Ishikawa (cell line): ENCODE results near the gene SETBP1.

ENCODE experiments used
- CEBPB ChIP-seq: IDR thresholded peaks from 2 replicates; pipeline ENCODE4 v1.6.1; 2012
- CREB1 ChIP-seq: IDR thresholded peaks from 2 replicates; pipeline ENCODE4 v1.6.1; 2012; ENCODE audit warnings: low read depth
- EGR1 ChIP-seq: IDR thresholded peaks from 2 replicates; pipeline ENCODE4 v1.6.1; 2012
- EP300 ChIP-seq: IDR thresholded peaks from 2 replicates; pipeline ENCODE4 v1.6.1; 2012; ENCODE audit warnings: borderline replicate concordance
- FOXM1 ChIP-seq: IDR thresholded peaks from 2 replicates; pipeline ENCODE4 v1.6.1; 2012; ENCODE audit warnings: low read depth, borderline replicate concordance
- NFIC ChIP-seq: IDR thresholded peaks from 2 replicates; pipeline ENCODE4 v1.6.1; 2012
- RAD21 ChIP-seq: IDR thresholded peaks from 2 replicates; pipeline ENCODE4 v1.6.1; 2012; ENCODE audit warnings: low read depth
- TAF1 ChIP-seq: IDR thresholded peaks from 2 replicates; pipeline ENCODE4 v1.6.1; 2012; ENCODE audit warnings: low read depth, mild to moderate bottlenecking
- TCF12 ChIP-seq: IDR thresholded peaks from 2 replicates; pipeline ENCODE4 v1.6.1; 2012; ENCODE audit warnings: low read depth
- TEAD4 ChIP-seq: IDR thresholded peaks from 2 replicates; pipeline ENCODE4 v1.6.1; 2012
- YY1 ChIP-seq: IDR thresholded peaks from 2 replicates; pipeline ENCODE4 v1.6.1; 2012; ENCODE audit warnings: low read depth
- ZBTB7A ChIP-seq: IDR thresholded peaks from 2 replicates; pipeline ENCODE4 v1.6.1; 2012; ENCODE audit warnings: low read depth
- TF ChIP-seq, protein P1 (sequence below): IDR thresholded peaks from 2 replicates; pipeline ENCODE4 v1.6.1; 2012; ENCODE audit warnings: low read depth, mild to moderate bottlenecking
- TF ChIP-seq, protein P2 (sequence below): IDR thresholded peaks from 2 replicates; pipeline ENCODE4 v1.6.1; 2012
- TF ChIP-seq, protein P3 (sequence below): IDR thresholded peaks from 2 replicates; pipeline ENCODE4 v1.6.1; 2012

The SETBP1 gene

DNA sequence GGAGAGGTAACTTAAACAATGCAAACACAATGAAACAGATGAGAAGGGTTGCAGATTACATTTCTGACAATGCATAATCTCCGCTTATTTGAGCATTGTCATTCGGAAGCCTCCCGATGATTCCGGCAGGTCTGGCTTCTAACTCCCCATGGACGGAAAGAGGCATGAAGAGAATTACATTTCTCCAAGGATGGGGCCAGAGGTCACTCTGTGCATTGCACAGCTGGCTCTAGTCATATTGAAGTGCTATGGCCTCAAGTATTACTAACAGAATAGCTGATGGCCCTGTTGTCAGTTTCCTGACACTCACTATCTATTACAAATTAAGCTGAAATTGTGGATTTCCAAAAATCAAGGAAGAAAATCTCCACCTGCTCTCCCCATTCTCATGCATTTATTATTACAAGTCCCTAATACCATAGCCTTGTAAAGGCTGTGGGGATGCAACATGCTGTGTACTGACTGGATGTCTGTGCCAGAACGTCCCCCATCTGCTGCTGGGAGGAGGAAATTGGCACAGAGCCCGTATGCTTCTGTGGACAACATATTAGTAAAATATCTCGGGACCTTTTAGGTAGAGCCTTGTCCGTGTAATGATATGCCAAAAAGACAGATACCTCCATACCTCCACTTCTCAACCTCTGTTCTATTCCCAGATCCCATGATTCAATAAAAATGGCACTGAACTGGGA lies 168.1 kb downstream of the SETBP1 start:
- TF ChIP-seq CREB1 (no peak), EGR1 (no peak), ZBTB7A (no peak), YY1 (no peak)

DNA sequence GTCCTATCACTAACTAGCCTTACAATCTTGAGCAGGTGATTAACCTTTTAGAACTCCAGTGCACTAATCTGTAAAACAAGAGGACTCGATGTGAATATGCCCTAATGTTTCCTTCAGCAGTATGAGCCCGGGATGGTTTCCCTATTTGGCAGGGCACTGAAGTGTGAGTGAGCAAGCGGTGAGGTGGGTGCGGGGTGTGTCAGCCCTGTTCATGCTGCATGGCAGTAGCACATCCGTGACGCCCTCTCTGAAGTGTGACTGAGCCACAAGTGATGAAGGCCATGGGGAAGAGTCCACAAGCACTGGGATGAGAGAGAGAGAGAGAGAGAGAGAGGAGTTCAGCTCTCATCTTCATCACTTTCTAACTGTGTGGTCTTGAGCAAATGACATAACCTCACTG lies 168.7 kb downstream of the SETBP1 start:
- TF ChIP-seq EGR1 = no peak
- TF ChIP-seq, protein P1, sequence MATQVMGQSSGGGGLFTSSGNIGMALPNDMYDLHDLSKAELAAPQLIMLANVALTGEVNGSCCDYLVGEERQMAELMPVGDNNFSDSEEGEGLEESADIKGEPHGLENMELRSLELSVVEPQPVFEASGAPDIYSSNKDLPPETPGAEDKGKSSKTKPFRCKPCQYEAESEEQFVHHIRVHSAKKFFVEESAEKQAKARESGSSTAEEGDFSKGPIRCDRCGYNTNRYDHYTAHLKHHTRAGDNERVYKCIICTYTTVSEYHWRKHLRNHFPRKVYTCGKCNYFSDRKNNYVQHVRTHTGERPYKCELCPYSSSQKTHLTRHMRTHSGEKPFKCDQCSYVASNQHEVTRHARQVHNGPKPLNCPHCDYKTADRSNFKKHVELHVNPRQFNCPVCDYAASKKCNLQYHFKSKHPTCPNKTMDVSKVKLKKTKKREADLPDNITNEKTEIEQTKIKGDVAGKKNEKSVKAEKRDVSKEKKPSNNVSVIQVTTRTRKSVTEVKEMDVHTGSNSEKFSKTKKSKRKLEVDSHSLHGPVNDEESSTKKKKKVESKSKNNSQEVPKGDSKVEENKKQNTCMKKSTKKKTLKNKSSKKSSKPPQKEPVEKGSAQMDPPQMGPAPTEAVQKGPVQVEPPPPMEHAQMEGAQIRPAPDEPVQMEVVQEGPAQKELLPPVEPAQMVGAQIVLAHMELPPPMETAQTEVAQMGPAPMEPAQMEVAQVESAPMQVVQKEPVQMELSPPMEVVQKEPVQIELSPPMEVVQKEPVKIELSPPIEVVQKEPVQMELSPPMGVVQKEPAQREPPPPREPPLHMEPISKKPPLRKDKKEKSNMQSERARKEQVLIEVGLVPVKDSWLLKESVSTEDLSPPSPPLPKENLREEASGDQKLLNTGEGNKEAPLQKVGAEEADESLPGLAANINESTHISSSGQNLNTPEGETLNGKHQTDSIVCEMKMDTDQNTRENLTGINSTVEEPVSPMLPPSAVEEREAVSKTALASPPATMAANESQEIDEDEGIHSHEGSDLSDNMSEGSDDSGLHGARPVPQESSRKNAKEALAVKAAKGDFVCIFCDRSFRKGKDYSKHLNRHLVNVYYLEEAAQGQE = no peak
- TF ChIP-seq NFIC = no peak
- TF ChIP-seq RAD21 = no peak
- no peak for TF ChIP-seq TEAD4
- no peak for TF ChIP-seq CREB1
- TF ChIP-seq CEBPB = no peak
- TF ChIP-seq EP300 = no peak
- no peak for TF ChIP-seq ZBTB7A
- TF ChIP-seq, protein P2, sequence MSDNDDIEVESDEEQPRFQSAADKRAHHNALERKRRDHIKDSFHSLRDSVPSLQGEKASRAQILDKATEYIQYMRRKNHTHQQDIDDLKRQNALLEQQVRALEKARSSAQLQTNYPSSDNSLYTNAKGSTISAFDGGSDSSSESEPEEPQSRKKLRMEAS = no peak
- TF ChIP-seq FOXM1 = no peak
- no peak for TF ChIP-seq TAF1
- TF ChIP-seq, protein P3, sequence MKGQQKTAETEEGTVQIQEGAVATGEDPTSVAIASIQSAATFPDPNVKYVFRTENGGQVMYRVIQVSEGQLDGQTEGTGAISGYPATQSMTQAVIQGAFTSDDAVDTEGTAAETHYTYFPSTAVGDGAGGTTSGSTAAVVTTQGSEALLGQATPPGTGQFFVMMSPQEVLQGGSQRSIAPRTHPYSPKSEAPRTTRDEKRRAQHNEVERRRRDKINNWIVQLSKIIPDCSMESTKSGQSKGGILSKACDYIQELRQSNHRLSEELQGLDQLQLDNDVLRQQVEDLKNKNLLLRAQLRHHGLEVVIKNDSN = no peak
- TF ChIP-seq TCF12 = no peak
- no peak for TF ChIP-seq YY1

DNA sequence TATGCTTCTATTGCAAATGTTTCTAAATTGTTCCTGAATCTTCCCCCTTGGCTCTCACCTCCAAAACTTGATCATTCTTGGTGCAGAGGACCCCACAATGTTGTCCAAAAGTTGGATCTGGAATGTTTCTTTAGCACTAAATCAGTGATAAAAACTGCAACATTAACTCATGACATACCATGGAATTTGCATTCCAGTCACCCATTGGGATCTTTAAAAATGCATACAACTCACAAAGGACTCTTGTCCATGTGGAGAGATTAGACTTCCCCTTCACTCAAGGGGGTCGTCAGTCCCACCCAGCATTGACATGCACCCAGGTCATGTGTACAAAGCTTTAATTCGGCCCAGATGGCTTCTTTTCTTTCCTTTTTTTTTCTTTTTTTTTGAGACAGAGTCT lies 169.3 kb downstream of the SETBP1 start:
- TF ChIP-seq, protein P1 = no peak
- no peak for TF ChIP-seq YY1
- no peak for TF ChIP-seq EGR1
- TF ChIP-seq, protein P3 = no peak
- no peak for TF ChIP-seq NFIC
- no peak for TF ChIP-seq TEAD4
- TF ChIP-seq CEBPB = no peak
- TF ChIP-seq ZBTB7A = no peak

DNA sequence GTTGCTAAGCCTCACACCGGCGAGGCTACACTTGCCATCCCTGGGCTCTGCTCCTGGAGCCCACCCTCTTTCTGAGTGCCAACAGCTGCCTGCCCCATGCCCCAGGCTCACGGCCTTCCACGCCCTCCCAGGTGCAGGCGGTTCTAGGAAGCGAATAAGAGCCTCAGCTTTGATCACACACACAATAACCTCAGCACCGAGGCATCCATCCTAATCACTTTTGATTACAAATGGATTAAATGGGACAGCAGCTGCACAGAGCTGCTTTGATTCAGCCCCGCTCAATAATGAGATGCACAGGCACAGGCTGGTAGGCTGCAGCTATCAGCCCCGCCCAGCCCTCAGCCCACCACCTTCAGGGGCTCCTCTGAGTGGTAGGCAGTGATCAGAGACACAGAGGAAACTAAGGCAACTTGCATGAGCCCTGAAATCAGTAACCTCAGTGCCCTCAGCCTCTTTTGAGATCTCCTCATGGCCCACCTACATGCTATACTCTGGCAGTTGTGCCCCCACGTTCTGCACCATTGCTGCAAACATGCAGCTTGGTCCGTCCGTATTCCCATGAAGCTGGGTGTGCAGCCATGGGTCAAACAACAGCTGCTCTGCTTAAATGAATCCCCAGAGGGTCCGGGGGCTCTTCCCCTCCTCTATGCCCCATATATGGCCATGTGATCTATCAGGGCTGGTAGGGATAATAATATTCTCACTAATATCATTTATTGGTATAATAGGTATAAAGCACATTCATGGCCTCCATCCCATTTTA lies 171.4 kb downstream of the SETBP1 start:
- no peak for TF ChIP-seq EGR1

DNA sequence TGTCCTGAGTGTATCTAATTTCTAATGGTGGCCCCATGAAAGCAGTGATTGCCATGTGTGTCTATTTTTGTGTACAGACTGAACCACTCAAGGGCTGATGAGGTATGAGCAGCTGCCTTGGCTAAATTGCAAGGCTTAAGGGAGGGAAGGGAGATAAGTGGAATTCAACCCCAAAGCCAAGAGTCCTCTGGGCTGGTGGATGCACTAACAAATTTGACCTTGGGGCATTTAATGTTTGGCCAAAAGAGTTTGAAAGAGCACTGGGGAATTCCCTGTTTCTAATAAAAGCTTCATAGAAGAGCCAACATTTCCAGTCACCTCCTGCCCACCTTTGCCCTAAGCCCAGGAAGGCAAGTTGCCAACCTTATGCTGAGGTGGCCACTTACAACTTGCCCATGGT lies 172.1 kb downstream of the SETBP1 start:
- TF ChIP-seq FOXM1 (no peak), CEBPB (no peak), EGR1 (no peak), YY1 (no peak), CREB1 (no peak)
- TF ChIP-seq, protein P2 = no peak

DNA sequence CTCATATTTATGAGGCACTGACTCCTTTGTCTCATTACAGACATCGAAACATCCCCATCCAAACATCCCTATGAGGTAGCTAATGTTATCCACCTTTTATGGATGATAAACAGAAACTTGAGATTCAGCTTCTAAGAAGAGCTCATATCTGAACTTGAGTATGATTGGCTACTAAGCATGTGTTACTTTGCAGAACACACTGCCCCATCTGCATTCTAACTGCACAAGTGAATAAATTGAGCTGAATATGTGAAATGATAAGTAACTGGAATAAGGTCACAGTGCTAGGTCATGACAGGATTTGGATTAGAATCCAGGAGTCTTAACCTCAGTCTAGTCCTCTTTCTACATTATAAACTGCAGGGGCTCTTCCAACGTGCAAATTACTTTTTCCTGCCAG lies 172.7 kb downstream of the SETBP1 start:
- TF ChIP-seq ZBTB7A = no peak
- no peak for TF ChIP-seq EGR1
- TF ChIP-seq CEBPB = no peak
- TF ChIP-seq FOXM1 = no peak
- no peak for TF ChIP-seq RAD21
- TF ChIP-seq TCF12 = no peak
- TF ChIP-seq NFIC = no peak
- no peak for TF ChIP-seq CREB1
- TF ChIP-seq TEAD4 = no peak
- TF ChIP-seq EP300 = no peak
- TF ChIP-seq, protein P3 = no peak
- TF ChIP-seq, protein P2 = no peak
- TF ChIP-seq, protein P1 = no peak
